HEK293 (cell line): ENCODE data around the gene PDLIM5.

Source experiments
- CTCF ChIA-PET: fragments of 350-600 bp; formaldehyde crosslinking; extraction: SDS; loops from one replicate; lab custom pipeline; 2021; ENCODE audit warnings: antibody characterized with exemption; lab: Yijun Ruan, JAX
- POLR2A ChIA-PET: fragments of 300-600 bp; formaldehyde crosslinking; extraction: SDS; loops from one replicate; lab custom pipeline; 2020; ENCODE audit warnings: antibody characterized with exemption, inconsistent platforms; lab: Yijun Ruan, JAX
- H3K27ac ChIP-seq: fragments of 200-500 bp; sonication (Bioruptor generic); 2 replicates; pipeline ENCODE4 v1.5.1; 2014; ENCODE audit warnings: low read depth, low read length, control low read depth, inconsistent platforms; ENCODE audit errors: extremely low read depth
- H3K36me3 ChIP-seq, 2 experiments: fragments of 200-500 bp in 1 of 2; sonication (Bioruptor generic) in 1 of 2; 1 replicate in 1 of 2; 2 replicates in 1 of 2; pipeline ENCODE4 v1.5.1; 2014 to 2017; ENCODE audit warnings: inconsistent platforms in 2 of 2, low read length in 2 of 2; ENCODE audit not compliant: control insufficient read depth in 2 of 2, insufficient read depth in 1 of 2
- H3K4me1 ChIP-seq: fragments of 200-500 bp; sonication (Bioruptor generic); 2 replicates; pipeline ENCODE4 v1.5.1; 2014; ENCODE audit warnings: mild to moderate bottlenecking, low read length, inconsistent platforms; ENCODE audit not compliant: control insufficient read depth, insufficient read depth
- H3K4me3 ChIP-seq: 2 replicates; pipeline ENCODE4 v1.5.1; 2011; ENCODE audit warnings: low read depth, mild to moderate bottlenecking, control low read depth, low read length, moderate library complexity
- H3K9me3 ChIP-seq: fragments of 200-500 bp; sonication (Bioruptor generic); 2 replicates; pipeline ENCODE4 v1.5.1; 2014; ENCODE audit warnings: low read depth, low read length, inconsistent platforms; ENCODE audit not compliant: control insufficient read depth, insufficient read depth
- BCL6B ChIP-seq: fragments of 450-650 bp; formaldehyde crosslinking; IDR thresholded peaks from 2 replicates; pipeline ENCODE4 v1.5.1; 2017; ENCODE audit warnings: missing biosample characterization, missing genetic modification characterization
- ELK4 ChIP-seq: IDR thresholded peaks from 2 replicates; pipeline ENCODE4 v1.6.1; 2011; ENCODE audit warnings: mild to moderate bottlenecking, low read depth, low read length, borderline replicate concordance
- HOXC10 ChIP-seq: sonication (generic); formaldehyde crosslinking; IDR thresholded peaks from 2 replicates; pipeline ENCODE4 v1.8.1; 2023; ENCODE audit warnings: mild to moderate bottlenecking, missing genetic modification reagents
- KLF17 ChIP-seq: fragments of 450-650 bp; formaldehyde crosslinking; IDR thresholded peaks from 2 replicates; pipeline ENCODE4 v1.5.1; 2016; ENCODE audit warnings: missing biosample characterization, missing genetic modification characterization
- REST ChIP-seq: fragments of 450-650 bp; formaldehyde crosslinking; IDR thresholded peaks from 2 replicates; pipeline ENCODE4 v1.5.1; 2016; ENCODE audit warnings: missing biosample characterization, missing genetic modification characterization
- SCRT1 ChIP-seq: fragments of 450-650 bp; formaldehyde crosslinking; IDR thresholded peaks from 2 replicates; pipeline ENCODE4 v1.5.1; 2016; ENCODE audit warnings: missing biosample characterization, missing genetic modification characterization, borderline replicate concordance
- TCF7L2 ChIP-seq: IDR thresholded peaks from 2 replicates; pipeline ENCODE4 v1.6.1; 2011; ENCODE audit warnings: low read depth, mild to moderate bottlenecking, inconsistent platforms, low read length, moderate library complexity, borderline replicate concordance
- ZBTB1 ChIP-seq: fragments of 450-650 bp; formaldehyde crosslinking; IDR thresholded peaks from 2 replicates; pipeline ENCODE4 v1.5.1; 2016; ENCODE audit warnings: missing biosample characterization, missing genetic modification characterization
- ZBTB10 ChIP-seq: fragments of 450-650 bp; formaldehyde crosslinking; IDR thresholded peaks from 2 replicates; pipeline ENCODE4 v1.5.1; 2016; ENCODE audit warnings: missing biosample characterization, missing genetic modification characterization
- ZNF350 ChIP-seq: fragments of 450-650 bp; formaldehyde crosslinking; IDR thresholded peaks from 2 replicates; pipeline ENCODE4 v1.5.0; 2017; ENCODE audit warnings: missing biosample characterization, mild to moderate bottlenecking, missing genetic modification characterization
- ZNF629 ChIP-seq: fragments of 450-650 bp; formaldehyde crosslinking; IDR thresholded peaks from 2 replicates; pipeline ENCODE4 v1.5.1; 2017; ENCODE audit warnings: missing biosample characterization, missing genetic modification characterization
- ZNF645 ChIP-seq: fragments of 450-650 bp; formaldehyde crosslinking; IDR thresholded peaks from 2 replicates; pipeline ENCODE4; 2016; ENCODE audit warnings: missing biosample characterization, missing genetic modification characterization
- ZNF654 ChIP-seq: fragments of 450-650 bp; formaldehyde crosslinking; IDR thresholded peaks from 2 replicates; pipeline ENCODE4 v1.5.1; 2016; ENCODE audit warnings: low read depth, missing biosample characterization, missing genetic modification characterization
- ZNF658 ChIP-seq: fragments of 450-650 bp; formaldehyde crosslinking; IDR thresholded peaks from 2 replicates; pipeline ENCODE4; 2016; ENCODE audit warnings: missing biosample characterization, missing genetic modification characterization
- ZNF747 ChIP-seq: fragments of 450-650 bp; formaldehyde crosslinking; IDR thresholded peaks from 2 replicates; pipeline ENCODE4 v1.5.1; 2016; ENCODE audit warnings: missing biosample characterization, missing genetic modification characterization
- ZNF843 ChIP-seq: fragments of 450-650 bp; formaldehyde crosslinking; IDR thresholded peaks from 2 replicates; pipeline ENCODE4 v1.5.1; 2016; ENCODE audit warnings: missing biosample characterization, missing genetic modification characterization

The PDLIM5 gene

GRCh38 chr4:94715726-94716125 is 264.0 kb downstream of the PDLIM5 start:
- H3K36me3 ChIP-seq = no peaks in the 10 kb centered on the region
- ChIA-PET CTCF (no interaction called here), POLR2A (no interaction called here)
- H3K27ac ChIP-seq = no peak overlapping the region
- TF ChIP-seq ZNF645 (tag by site-specific recombination) (no peak), ZNF350 (tag by site-specific recombination) (no peak), ZNF658 (tag by site-specific recombination) (no peak), ZBTB10 (tag by site-specific recombination) (no peak), SCRT1 (tag by site-specific recombination) (no peak), ZNF654 (tag by site-specific recombination) (no peak), REST (tag by site-specific recombination) (no peak), HOXC10 (CRISPR knock-in tag) (no peak), TCF7L2 (no peak), ZNF843 (tag by site-specific recombination) (no peak), ELK4 (no peak), ZNF629 (no peak), BCL6B (no peak), KLF17 (no peak), ZNF747 (tag by site-specific recombination) (no peak), ZBTB1 (tag by site-specific recombination) (no peak)
- H3K9me3 ChIP-seq = no peaks in the 10 kb centered on the region
- H3K4me1 ChIP-seq = no peaks in the 10 kb centered on the region
- H3K4me3 ChIP-seq = no peak overlapping the region
